SK-N-SH treated with all-trans-retinoic acid at 6 μM for 48 hours (cell line): ENCODE results near the gene CDC34.

ENCODE experiments used
- ATAC-seq: fragments of 200-7000 bp; cut with Tn5 transposase; 3 replicates; pipeline ENCODE4 v1.9.1; 2020; ENCODE audit warnings: mild to moderate bottlenecking, moderate library complexity
- BACH2 ChIP-seq: fragments of 250-450 bp; sonication (Bioruptor Pico); IDR thresholded peaks from 2 replicates; pipeline ENCODE4 v1.9.0; 2021; ENCODE audit warnings: mild to moderate bottlenecking, borderline replicate concordance
- GLIS3 ChIP-seq: fragments of 250-450 bp; sonication (Bioruptor Pico); IDR thresholded peaks from 2 replicates; pipeline ENCODE4 v1.5.0; 2020; ENCODE audit warnings: mild to moderate bottlenecking, moderate library complexity
- ISL1 ChIP-seq: fragments of 250-450 bp; sonication (Bioruptor Pico); IDR thresholded peaks from 2 replicates; pipeline ENCODE4 v2.1.2; 2022; ENCODE audit warnings: mild to moderate bottlenecking, moderate library complexity
- OSR1 ChIP-seq: fragments of 250-450 bp; sonication (Bioruptor Pico); IDR thresholded peaks from 2 replicates; pipeline ENCODE4 v1.8.0; 2022; ENCODE audit warnings: moderate library complexity, mild to moderate bottlenecking, inconsistent platforms
- PPARA ChIP-seq: fragments of 250-450 bp; sonication (Bioruptor Pico); IDR thresholded peaks from 2 replicates; pipeline ENCODE4 v1.5.0; 2020; ENCODE audit warnings: mild to moderate bottlenecking, borderline replicate concordance
- RARB ChIP-seq: fragments of 250-450 bp; sonication (Bioruptor Pico); IDR thresholded peaks from 2 replicates; pipeline ENCODE4 v1.8.0; 2021; ENCODE audit warnings: mild to moderate bottlenecking, moderate library complexity
- TCF4 ChIP-seq: fragments of 250-450 bp; sonication (Bioruptor Pico); IDR thresholded peaks from 2 replicates; pipeline ENCODE4 v1.8.0; 2021; ENCODE audit warnings: mild to moderate bottlenecking, moderate library complexity, borderline replicate concordance
- TOX ChIP-seq: fragments of 250-450 bp; sonication (Bioruptor Pico); IDR thresholded peaks from 2 replicates; pipeline ENCODE4 v1.8.0; 2021; ENCODE audit warnings: mild to moderate bottlenecking, moderate library complexity, borderline replicate concordance
- ZC3H10 ChIP-seq: fragments of 250-450 bp; sonication (Bioruptor Pico); IDR thresholded peaks from 2 replicates; pipeline ENCODE4 v1.5.1; 2021; ENCODE audit warnings: mild to moderate bottlenecking, moderate library complexity
- ZFP3 ChIP-seq: fragments of 250-450 bp; sonication (Bioruptor Pico); IDR thresholded peaks from 2 replicates; pipeline ENCODE4 v1.5.0; 2020; ENCODE audit warnings: mild to moderate bottlenecking, moderate library complexity
- ZFP30 ChIP-seq: fragments of 450-650 bp; formaldehyde crosslinking; IDR thresholded peaks from 2 replicates; pipeline ENCODE4 v1.5.0; 2022; ENCODE audit warnings: mild to moderate bottlenecking, moderate library complexity
- ZNF565 ChIP-seq: fragments of 450-650 bp; formaldehyde crosslinking; conservative IDR thresholded peaks from 2 replicates; pipeline ENCODE4 v1.5.0; 2020; ENCODE audit warnings: low read depth, mild to moderate bottlenecking, moderate library complexity
- ZNF8 ChIP-seq: fragments of 450-650 bp; formaldehyde crosslinking; IDR thresholded peaks from 2 replicates; pipeline ENCODE4 v1.5.0; 2020; ENCODE audit warnings: mild to moderate bottlenecking, moderate library complexity
- TF ChIP-seq, protein P1 (sequence below): fragments of 250-450 bp; sonication (Bioruptor Pico); IDR thresholded peaks from 2 replicates; pipeline ENCODE4 v1.5.0; 2020; ENCODE audit warnings: mild to moderate bottlenecking, moderate library complexity
- TF ChIP-seq, protein P2 (sequence below): fragments of 250-450 bp; sonication (Bioruptor Pico); IDR thresholded peaks from 2 replicates; pipeline ENCODE4 v1.5.1; 2020; ENCODE audit warnings: low read depth, mild to moderate bottlenecking, moderate library complexity
- TF ChIP-seq, protein P3 (sequence below): fragments of 250-450 bp; sonication (Bioruptor Pico); IDR thresholded peaks from 2 replicates; pipeline ENCODE4 v1.8.0; 2020; ENCODE audit warnings: mild to moderate bottlenecking, moderate library complexity, borderline replicate concordance
- TF ChIP-seq, protein P4 (sequence below): fragments of 250-450 bp; sonication (Bioruptor Pico); IDR thresholded peaks from 2 replicates; pipeline ENCODE4 v1.5.1; 2021; ENCODE audit warnings: mild to moderate bottlenecking, moderate library complexity
- TF ChIP-seq, protein P5 (sequence below): fragments of 250-450 bp; sonication (Bioruptor Pico); IDR thresholded peaks from 2 replicates; pipeline ENCODE4 v1.8.0; 2021; ENCODE audit warnings: low read depth, mild to moderate bottlenecking, moderate library complexity, borderline replicate concordance

CDC34 gene

DNA sequence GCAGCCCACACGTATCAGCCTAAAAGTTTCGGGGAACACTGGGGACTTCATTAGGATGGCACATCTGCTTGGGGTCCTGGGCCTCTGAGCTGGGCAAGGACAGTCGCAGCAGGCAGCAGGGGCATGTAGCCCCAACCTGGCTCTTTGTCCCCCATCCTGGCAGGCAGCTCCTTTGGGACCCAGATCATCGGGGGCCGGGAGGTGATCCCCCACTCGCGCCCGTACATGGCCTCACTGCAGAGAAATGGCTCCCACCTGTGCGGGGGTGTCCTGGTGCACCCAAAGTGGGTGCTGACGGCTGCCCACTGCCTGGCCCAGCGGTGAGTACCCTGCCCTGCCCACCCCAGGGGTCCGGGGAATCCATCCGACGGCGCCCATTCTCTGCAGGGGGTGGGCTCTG is 15.6 kb downstream of the CDC34 start:
- no peak for TF ChIP-seq ZNF8
- TF ChIP-seq GLIS3 = no peak
- TF ChIP-seq OSR1 (CRISPR knock-in tag) = no peak
- no peak for TF ChIP-seq ZFP3 (CRISPR knock-in tag)
- TF ChIP-seq ISL1 (CRISPR knock-in tag) = no peak
- TF ChIP-seq, protein P1, sequence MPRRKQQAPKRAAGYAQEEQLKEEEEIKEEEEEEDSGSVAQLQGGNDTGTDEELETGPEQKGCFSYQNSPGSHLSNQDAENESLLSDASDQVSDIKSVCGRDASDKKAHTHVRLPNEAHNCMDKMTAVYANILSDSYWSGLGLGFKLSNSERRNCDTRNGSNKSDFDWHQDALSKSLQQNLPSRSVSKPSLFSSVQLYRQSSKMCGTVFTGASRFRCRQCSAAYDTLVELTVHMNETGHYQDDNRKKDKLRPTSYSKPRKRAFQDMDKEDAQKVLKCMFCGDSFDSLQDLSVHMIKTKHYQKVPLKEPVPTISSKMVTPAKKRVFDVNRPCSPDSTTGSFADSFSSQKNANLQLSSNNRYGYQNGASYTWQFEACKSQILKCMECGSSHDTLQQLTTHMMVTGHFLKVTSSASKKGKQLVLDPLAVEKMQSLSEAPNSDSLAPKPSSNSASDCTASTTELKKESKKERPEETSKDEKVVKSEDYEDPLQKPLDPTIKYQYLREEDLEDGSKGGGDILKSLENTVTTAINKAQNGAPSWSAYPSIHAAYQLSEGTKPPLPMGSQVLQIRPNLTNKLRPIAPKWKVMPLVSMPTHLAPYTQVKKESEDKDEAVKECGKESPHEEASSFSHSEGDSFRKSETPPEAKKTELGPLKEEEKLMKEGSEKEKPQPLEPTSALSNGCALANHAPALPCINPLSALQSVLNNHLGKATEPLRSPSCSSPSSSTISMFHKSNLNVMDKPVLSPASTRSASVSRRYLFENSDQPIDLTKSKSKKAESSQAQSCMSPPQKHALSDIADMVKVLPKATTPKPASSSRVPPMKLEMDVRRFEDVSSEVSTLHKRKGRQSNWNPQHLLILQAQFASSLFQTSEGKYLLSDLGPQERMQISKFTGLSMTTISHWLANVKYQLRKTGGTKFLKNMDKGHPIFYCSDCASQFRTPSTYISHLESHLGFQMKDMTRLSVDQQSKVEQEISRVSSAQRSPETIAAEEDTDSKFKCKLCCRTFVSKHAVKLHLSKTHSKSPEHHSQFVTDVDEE (CRISPR knock-in tag) = no peak
- TF ChIP-seq ZC3H10 (CRISPR knock-in tag) = no peak
- TF ChIP-seq PPARA (CRISPR knock-in tag) = no peak
- TF ChIP-seq ZNF565 (CRISPR knock-in tag) = no peak
- TF ChIP-seq, protein P2, sequence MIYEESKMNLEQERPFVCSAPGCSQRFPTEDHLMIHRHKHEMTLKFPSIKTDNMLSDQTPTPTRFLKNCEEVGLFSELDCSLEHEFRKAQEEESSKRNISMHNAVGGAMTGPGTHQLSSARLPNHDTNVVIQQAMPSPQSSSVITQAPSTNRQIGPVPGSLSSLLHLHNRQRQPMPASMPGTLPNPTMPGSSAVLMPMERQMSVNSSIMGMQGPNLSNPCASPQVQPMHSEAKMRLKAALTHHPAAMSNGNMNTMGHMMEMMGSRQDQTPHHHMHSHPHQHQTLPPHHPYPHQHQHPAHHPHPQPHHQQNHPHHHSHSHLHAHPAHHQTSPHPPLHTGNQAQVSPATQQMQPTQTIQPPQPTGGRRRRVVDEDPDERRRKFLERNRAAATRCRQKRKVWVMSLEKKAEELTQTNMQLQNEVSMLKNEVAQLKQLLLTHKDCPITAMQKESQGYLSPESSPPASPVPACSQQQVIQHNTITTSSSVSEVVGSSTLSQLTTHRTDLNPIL (CRISPR knock-in tag) = no peak
- no peak for ATAC-seq

DNA sequence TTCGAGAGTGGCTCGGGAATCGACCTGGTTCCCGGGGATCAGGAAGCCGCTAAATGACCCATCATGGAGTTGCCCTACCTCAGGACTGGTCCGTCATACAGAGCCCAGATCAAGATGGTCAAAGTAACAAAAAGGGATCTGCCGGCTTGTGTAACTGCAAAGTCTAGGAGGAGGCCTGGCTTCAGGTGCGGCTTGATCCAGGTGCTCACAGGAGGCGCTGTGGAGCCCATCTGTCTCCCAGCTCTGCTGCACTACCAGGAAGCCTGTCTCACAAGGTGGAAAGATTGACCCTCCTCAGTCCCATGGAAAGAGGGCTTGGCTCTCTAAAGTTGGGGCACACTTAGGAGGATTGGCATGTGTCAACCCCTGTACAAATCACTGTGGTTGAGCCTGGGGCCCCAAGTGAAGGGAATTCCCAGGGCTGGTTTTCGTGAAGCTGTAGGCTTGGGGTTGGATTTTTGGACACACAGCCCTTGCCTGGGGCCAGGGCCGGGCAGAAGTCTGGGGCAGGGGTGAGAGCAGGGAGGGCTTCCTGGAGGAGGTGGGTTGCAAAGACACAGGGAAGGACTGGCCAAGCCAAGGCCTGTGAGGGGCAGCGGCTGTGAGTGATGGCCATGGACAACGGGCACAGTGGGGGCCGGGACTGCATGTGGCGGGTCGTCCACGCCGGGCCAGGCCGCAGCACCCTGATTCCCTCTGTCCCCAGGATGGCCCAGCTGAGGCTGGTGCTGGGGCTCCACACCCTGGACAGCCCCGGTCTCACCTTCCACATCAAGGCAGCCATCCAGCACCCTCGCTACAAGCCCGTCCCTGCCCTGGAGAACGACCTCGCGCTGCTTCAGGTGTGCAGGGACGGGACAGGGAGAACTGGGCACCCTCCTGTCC is 16.5 kb downstream of the CDC34 start:
- TF ChIP-seq, protein P3, sequence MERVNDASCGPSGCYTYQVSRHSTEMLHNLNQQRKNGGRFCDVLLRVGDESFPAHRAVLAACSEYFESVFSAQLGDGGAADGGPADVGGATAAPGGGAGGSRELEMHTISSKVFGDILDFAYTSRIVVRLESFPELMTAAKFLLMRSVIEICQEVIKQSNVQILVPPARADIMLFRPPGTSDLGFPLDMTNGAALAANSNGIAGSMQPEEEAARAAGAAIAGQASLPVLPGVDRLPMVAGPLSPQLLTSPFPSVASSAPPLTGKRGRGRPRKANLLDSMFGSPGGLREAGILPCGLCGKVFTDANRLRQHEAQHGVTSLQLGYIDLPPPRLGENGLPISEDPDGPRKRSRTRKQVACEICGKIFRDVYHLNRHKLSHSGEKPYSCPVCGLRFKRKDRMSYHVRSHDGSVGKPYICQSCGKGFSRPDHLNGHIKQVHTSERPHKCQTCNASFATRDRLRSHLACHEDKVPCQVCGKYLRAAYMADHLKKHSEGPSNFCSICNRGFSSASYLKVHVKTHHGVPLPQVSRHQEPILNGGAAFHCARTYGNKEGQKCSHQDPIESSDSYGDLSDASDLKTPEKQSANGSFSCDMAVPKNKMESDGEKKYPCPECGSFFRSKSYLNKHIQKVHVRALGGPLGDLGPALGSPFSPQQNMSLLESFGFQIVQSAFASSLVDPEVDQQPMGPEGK = no peak
- TF ChIP-seq TCF4 (CRISPR knock-in tag) = no peak

DNA sequence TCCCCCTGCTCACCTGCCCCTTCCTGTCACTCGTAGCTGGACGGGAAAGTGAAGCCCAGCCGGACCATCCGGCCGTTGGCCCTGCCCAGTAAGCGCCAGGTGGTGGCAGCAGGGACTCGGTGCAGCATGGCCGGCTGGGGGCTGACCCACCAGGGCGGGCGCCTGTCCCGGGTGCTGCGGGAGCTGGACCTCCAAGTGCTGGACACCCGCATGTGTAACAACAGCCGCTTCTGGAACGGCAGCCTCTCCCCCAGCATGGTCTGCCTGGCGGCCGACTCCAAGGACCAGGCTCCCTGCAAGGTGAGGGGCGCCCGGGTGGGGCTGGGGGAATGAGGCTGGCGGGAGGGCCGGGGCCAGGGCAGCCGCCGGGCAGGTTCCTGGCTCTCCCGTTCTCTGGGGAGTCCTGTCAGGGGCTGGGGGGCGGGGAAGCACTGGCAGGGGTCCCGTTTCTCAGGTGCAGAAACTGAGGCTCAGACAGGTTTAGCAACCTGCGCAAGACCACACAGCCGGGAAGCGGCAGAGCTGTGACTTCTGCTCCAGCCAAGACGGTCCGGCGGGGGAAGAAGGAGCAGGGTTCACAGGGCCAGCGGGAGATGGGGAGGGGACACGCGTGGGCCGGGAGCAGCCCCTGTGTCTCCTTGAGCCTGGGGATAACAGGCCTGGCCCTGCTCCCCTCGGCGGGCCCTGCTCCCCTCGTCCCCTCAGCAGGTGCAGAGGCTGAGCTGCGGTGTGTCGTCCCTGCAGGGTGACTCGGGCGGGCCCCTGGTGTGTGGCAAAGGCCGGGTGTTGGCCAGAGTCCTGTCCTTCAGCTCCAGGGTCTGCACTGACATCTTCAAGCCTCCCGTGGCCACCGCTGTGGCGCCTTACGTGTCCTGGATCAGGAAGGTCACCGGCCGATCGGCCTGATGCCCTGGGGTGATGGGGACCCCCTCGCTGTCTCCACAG is 17.6 kb downstream of the CDC34 start:
- no peak; the same call in 2 of the 3 replicates for ATAC-seq
- TF ChIP-seq RARB (CRISPR knock-in tag) = no peak
- TF ChIP-seq, protein P4, sequence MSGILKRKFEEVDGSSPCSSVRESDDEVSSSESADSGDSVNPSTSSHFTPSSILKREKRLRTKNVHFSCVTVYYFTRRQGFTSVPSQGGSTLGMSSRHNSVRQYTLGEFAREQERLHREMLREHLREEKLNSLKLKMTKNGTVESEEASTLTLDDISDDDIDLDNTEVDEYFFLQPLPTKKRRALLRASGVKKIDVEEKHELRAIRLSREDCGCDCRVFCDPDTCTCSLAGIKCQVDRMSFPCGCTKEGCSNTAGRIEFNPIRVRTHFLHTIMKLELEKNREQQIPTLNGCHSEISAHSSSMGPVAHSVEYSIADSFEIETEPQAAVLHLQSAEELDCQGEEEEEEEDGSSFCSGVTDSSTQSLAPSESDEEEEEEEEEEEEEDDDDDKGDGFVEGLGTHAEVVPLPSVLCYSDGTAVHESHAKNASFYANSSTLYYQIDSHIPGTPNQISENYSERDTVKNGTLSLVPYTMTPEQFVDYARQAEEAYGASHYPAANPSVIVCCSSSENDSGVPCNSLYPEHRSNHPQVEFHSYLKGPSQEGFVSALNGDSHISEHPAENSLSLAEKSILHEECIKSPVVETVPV (CRISPR knock-in tag) = no peak
- TF ChIP-seq ZFP30 (CRISPR knock-in tag) = no peak
- no peak for TF ChIP-seq TOX
- no peak for TF ChIP-seq BACH2
- TF ChIP-seq TCF4 (CRISPR knock-in tag) = no peak
- TF ChIP-seq, protein P5, sequence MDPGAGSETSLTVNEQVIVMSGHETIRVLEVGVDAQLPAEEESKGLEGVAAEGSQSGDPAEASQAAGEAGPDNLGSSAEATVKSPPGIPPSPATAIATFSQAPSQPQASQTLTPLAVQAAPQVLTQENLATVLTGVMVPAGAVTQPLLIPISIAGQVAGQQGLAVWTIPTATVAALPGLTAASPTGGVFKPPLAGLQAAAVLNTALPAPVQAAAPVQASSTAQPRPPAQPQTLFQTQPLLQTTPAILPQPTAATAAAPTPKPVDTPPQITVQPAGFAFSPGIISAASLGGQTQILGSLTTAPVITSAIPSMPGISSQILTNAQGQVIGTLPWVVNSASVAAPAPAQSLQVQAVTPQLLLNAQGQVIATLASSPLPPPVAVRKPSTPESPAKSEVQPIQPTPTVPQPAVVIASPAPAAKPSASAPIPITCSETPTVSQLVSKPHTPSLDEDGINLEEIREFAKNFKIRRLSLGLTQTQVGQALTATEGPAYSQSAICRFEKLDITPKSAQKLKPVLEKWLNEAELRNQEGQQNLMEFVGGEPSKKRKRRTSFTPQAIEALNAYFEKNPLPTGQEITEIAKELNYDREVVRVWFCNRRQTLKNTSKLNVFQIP (CRISPR knock-in tag) = no peak
- TF ChIP-seq ZC3H10 (CRISPR knock-in tag) = no peak
- TF ChIP-seq PPARA (CRISPR knock-in tag) = no peak
- TF ChIP-seq, protein P3 = no peak
- TF ChIP-seq, protein P2 (CRISPR knock-in tag) = no peak
- no peak for TF ChIP-seq ZNF8
- TF ChIP-seq, protein P1 (CRISPR knock-in tag) = no peak

More for the DNA sequence above, 16.5 kb downstream of the CDC34 start:
- ATAC-seq = no peak
